ENCODE results near the gene ANTXR1.
"Not testable (repeated sequence)": the region's sequence is repeated elsewhere in the genome, so short reads cannot be mapped to it uniquely, and the experiment has no call there.

Gene ANTXR1

DNA sequence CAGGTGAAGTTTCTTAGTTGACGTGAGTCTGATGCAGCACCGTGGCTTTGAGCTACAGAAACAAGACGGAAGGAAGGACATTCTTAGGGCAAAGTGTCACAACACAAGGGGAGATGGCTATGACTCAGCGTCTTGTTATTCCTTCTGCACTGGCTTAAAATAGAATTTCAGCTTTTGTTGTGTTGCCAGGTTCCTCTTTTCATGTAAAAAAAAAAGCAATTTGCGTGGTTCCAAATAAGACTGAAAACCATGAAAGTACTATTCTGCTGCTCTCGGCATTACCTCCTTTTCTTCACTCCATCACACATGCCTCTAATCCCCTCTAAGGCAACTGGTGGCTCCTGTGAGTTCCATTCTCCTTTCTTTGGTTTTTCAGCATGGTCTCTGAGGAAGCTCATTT is 150.1 kb downstream of the ANTXR1 start:
- DNase-seq (ENCODE audit: low read depth in 2 of 3, low spot score in 1 of 3): no peak

DNA sequence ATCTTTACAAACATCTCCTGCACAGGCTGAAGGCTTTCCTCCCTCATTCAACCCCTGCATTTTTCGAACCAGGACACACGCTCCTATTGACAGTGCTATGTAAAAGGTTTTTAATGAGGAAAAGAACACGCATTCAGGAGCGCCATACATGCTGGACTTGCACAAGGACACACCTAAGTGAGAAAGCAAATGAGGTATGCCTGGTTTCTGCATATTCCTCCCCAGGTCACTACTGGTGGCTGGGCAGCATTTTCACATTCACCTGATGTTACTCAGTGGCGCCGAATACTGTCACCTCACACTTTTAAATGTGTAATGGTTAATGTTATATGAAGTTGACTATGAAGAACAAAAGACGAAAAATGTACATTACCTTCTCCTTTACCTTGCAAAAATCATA is 150.6 kb downstream of the ANTXR1 start:
- no peak for DNase-seq (ENCODE audit: low read depth in 2 of 3, low spot score in 1 of 3)

DNA sequence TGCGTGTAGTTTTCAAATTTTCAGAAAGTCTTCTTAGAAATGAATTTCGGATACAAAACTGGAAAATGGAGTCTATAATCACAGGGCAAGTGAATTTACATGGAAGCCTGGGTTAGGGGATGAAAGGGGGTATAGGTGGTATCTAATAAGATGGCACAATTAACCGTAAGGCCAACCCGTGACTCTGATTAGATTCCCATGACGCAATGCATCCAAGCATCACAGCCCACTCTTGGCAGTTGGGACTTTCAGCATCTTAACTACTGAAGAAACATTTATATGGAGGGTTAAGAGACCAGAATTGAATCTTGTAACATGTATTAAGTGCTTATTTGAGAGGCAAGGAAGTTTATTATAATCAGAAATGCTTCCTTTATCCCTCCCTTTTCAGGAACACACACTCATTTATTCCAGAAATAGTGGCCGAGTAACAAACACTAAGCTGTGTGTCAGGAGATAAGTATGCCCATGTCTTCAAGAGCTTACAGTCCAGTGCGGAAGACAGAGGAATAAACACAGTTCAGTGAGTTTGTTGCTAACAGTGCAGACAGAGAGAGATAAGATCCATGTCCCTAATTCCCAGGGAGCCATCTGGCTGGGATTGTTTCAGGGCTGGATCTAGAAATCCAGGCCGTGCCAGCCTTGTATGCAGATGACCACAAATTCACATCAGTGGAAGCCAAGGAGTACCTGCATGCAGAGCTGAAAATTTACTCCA is 151.2 kb downstream of the ANTXR1 start:
- DNase-seq (ENCODE audit: low read depth in 2 of 3, low spot score in 1 of 3): no peak

DNA sequence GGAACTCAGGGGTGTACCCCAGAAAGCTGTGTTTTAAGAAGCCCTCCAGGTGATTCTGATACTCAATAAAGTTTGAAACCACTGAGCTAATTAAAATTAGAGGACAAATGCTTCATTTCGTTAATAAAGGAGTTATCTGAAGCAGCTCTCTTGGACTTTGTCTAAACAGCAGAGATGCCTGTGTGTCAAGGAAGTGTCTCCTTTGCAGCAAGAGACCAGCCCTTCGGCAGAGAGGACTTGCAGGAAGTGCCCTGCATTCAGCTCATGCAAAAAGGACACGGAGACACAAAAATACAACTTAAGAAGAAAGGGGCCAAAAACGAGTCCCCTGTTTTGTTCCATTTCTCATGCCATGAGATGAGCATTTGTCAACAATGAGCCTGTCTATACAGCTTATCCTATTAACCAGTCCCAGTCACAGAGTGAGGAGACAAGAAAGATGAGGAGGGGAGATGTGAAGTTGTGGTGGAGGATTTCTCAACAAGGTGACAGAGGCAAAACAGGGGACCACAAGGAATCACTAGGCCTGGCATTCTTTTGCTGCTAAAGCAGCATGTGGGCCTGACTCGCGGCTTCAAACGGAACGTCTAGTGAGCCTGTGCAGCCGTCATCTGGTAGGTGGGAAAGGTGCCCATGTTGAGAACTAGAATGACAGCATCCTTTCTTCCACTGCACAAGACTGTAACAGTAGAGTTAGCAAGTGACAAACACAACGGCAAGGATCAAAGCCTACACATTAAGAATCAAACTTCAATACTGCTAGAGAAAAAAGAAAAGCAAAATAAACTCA is 152.3 kb downstream of the ANTXR1 start:
- no peak for DNase-seq (ENCODE audit: low read depth in 2 of 3, low spot score in 1 of 3)

DNA sequence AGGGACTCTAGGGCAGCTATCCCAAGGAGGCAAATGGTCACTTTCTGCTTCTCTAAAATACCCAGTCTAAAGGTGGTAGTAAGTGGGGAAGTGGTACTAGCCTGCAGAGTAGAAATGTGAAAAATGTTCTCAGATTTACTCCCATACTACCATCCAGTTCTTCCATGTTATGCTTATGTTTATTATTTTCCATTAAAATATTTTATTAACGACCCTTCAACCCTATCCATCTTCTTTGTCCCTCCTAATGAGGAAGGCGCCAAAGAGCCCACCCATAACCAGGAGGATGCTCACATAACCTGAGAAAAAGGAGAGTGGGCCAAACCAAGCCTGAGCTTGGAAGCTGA is 153.5 kb downstream of the ANTXR1 start:
- no peak for DNase-seq (ENCODE audit: low read depth in 2 of 3, low spot score in 1 of 3)

DNA sequence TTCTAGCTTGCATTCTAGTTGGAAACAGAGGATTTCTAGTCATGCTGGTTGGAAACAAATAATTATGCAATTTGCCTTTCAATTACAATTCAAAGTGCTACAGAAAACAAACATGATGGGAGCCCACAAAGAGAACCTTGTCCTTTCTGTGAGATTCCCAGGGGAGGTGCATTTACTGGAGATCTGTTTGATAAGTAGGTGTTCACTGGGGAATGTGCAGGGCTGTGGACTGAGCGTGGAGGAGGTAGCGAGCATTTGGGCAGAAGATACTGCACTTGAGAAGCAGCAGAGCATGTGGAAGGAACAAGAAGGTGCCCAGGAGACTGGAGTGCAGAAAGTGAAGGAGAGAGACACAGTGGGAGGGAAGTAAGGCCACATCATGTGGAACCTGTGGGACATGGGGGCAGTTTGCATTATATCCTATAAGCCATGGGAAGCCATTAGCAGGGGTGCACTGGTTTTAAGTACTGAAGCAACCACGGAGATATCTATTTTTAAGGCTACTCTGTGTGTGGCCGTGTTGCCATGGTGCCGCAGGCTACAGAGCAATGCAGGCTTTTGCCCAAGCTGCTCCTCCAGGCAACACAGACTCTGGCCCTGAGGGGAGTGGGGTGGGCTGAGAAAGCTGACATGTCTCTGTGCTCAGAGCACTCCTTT is 154.0 kb downstream of the ANTXR1 start:
- DNase-seq (ENCODE audit: low read depth in 2 of 3, low spot score in 1 of 3): no peak

DNA sequence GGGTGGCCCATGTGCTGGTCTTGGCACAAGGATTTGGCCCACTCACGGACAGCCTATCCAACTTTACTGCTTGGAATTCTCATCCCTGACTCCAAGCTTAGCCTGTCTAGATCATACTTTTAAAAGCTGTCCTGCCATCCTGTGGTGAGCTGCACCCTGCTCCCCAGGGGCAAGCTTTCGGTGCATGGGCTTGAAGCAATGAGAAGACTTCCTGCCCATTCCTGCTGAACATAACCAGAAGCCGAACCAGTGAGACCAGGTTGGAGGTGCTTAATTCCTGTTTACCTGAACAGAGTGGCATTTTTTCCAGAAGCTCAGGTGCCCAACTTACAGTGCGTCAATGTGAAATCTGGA is 154.5 kb downstream of the ANTXR1 start:
- DNase-seq (ENCODE audit: low read depth in 2 of 3, low spot score in 1 of 3): no peak

DNA sequence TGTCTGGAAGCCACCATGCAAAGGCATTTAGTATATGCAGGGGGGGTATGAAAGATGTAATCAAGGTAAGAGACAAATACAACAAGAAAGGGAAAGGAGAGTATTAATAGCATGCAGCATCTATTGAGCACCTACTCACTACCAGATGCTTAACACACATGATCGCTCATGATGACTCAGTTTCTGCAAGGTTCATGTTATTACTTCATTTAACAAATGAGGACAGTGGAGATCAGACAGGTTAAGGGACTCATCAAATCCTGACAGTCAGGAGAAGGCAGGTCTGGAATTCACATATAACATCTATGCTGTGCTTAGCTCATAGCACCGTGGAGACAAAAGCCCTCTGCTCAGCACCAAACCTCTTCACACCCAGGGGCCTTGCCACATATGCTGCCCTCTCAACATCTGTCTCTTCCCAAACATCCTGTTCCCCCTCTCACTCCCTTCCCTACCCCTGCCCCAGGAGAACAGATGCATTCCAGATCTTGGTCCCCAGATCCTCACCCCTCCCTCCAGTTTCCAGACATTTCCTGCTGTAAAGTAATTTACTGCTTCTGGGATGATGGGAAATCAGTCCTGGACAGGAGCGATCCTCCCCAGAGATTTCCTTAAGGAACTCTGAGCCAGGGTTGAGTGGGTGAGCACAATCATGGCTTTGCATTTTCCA is 155.3 kb downstream of the ANTXR1 start:
- no peak for DNase-seq (ENCODE audit: low read depth in 2 of 3, low spot score in 1 of 3)

DNA sequence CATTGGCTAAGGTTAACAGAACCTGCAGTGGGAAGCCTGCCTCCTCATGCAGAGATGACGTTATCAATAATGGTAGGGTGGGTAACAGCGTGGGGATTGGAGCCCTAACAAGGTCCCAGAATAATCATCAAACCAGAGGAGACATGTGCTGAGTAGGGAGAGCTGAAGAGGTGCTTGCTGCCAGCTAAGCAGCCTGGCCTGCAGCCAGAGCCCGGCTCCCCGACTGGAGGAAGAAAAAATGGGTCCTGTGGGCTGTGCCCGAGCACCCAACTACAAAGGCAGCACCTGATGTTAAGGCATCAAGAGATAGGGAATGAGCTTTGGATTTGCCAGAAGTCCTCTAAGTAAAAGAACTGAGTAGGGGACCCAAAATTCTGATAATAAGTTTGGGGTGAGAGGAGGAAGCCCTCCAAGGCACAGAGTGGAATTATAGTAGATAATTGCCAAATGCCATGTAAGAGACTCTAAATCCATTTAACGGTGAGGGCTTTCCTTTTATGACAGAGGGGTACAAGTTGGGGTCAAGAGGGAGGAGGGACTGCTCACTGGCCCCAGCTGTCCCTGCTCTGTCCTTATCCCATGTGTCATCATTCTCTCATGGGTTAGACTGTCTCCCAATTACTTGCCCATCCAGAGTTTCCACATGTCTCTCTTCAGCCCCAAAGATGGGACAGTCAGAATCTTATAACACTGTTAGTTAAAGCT is 156.1 kb downstream of the ANTXR1 start:
- no peak for DNase-seq (ENCODE audit: low read depth in 2 of 3, low spot score in 1 of 3)

DNA sequence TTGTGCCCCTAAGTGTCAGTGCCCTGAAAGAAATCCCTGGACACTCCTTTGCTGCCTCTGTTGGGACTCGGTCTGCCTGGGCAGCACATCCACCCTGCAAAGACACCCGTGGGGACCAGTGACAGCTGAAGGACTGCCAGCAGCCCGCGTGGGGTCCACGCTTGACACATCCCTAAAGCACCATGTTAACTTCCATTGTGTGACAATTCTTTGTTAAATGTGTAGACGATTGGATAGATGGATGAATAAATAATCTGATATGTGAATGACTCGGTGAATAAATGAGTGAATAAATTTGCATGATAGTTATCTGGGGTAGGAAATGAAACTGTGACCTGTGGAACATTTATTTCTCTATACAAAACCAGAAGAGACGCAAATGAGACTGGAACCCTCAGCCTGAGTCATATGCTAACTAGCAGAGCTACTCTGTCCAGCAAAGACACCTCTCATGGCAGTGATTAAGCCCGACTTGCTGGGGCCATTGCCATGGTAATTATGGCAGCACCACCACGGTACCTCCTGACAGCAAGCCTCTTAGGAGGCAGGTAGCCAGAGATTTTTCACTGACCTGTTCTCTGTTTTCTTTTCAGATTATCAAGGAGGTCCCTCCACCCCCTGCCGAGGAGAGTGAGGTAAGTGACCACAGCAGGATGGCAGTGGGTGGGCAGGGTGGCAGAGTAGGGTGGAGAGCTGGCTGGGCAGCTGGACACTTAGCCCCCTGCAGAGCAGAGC is 156.8 kb downstream of the ANTXR1 start:
- DNase-seq (ENCODE audit: low read depth in 2 of 3, low spot score in 1 of 3): no peak

DNA sequence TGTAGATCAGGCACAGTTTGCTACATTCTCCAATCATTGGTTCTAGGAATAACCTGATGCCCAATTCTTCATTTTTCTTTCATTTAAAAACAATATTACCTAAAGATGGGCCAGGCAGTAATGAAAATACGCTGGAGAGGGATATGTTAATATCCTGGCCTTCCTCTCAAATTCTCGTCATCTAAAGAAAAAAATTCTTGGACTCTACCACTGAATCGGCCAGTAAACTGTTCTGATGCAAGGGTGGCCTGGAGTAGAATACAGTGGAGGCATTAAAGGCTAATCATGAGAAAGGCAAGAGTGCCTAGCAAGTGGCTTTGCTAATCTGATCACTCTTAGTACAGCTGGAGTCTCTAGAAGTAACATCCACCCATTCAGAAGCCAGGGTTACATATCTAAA is 157.7 kb downstream of the ANTXR1 start:
- no peak for DNase-seq (ENCODE audit: low read depth in 2 of 3, low spot score in 1 of 3)

DNA sequence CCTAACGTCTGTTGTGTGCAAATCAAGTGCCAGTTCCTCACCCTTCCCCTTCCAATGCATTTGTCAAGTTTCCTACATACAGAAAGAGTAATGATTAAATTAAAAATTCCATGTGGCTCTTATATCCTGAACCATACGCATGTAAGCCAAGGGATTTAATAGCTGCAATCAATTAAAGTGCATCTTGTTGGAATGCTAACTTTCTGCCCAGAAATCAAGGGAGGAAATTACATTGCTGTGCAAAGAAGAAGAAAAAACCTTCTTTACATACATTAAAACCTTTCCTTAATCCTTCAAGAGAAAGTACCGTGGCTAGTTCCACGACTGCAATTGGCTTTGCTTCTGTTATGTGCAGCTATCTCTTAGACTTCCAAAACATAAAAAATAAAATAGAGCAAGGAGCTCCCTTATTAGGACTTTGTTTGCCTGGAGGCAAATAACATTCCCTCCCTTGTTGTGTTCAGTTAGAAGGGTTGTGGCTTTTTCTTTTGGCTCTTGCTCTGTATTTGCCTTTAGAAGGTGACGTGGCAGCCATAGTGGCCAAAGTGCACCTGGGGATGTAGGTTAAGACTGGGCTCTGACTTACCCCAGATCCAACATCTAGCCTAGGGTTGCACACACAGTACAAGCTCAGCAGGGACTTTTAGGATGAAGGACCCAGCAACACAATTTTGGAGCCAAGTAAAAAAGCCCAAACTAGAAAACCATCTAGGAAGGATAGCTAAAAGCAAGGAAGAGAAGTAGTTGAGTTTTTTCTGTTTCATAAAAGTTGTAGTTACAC is 158.3 kb downstream of the ANTXR1 start:
- DNase-seq (ENCODE audit: low read depth in 2 of 3, low spot score in 1 of 3): no peak

DNA sequence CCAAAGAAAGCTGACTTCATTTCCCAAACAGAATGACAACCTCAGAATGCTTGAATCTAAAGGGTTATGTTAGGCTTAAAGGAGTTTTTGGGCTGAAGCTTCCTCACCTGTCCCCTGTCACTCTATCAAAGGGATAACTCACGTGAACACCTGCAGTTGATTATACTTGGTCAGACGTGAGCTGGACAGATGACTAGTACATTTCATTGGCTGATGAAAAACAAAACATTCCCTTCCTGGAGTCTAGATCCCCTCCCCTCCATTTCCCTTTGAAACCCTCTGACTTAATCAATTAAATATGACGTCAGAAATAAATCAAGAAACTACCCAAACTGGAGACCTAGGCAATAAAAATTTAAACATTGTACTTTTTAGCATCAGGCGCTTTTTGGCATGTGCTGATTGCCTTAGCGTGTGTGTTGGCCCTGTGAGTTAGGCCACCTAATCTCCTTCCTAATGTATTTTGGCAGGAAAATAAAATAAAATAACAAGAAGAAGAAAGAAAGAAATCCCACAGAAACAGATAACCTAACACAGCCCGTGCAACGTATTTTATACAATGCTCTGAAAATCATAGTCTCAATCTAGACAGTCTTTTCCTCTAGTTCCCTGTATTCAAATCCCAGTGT is 159.0 kb downstream of the ANTXR1 start:
- DNase-seq (ENCODE audit: low read depth in 2 of 3, low spot score in 1 of 3): no peak

DNA sequence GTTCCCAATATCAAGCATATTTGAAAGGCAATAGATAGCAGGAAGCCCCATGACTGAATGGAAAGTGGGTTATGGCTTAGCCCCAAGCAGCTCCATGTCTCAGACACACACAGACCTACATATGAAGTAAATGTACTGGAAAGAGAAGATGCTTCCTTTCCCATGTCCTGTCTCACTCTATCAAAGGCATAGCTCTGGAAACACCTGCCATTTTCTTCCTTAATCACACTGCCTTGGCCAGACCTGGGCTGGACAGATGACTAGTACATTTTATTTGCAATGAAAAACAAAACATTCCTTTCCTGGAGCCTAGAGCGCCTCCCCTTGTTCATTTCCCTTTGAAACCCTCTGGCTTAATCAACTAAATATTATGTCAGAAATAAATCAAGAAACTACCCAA is 160.7 kb downstream of the ANTXR1 start:
- no peak for DNase-seq (ENCODE audit: low read depth in 2 of 3, low spot score in 1 of 3)

DNA sequence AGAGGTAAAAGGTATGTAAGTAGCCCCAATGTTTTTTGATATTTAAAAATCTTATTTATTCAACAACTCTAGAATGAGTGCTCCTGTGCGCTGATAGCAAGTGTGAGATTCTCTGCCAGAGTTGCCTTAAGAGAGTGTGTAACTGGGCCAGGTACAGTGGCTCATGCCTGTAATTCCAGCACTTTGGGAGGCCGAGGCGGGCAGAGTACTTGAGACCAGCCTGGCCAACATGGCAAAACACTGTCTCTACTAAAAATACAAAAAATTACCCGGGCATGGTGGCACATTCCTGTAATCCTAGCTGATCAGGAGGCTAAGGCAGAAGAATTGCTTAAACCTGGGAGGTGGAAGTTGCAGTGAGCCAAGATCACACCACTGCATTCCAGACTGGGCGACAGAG is 161.2 kb downstream of the ANTXR1 start:
- not testable (repeated sequence) for DNase-seq (ENCODE audit: low read depth in 2 of 3, low spot score in 1 of 3)

DNA sequence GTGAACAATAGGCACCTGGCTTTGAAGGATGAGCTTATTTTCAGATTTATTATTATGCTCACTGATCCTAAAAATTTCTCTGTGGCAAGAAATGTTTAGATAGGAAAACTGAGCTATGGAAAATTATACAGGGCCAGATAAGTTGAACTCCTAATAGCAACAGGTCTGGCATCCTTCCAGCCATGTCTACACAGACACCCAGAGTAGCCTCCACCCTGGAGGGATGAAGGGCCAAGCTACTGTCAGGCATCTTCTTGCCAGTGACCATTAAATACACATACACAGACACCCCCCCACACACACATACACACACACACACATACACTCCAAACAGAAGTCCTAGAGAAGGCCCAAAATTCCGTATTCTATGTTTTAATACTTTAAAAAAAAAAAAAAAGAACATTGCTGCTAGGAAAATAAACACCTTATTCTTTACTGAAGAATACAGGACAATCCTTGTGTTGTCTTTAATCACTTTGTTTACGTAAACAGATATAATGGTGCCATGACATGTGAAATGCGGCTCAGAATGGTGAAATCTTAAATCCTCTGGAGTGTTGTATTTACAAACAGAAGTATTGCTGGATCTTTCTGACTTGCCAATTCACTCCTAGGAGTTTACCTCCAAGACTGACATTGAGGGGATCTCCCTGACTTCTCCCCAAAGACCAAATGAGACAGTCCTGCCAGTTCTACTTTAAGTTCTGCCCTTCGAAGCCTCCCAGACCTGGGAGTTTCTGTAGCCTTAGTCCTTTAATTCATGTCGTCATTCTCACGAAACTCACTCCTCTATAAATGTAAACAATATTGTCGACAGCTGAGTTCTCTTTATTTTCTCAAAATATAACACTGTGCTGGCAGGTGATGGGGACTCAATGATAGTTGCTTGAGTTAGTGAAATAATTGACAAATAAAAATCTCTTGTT is 163.1 kb downstream of the ANTXR1 start:
- DNase-seq (ENCODE audit: low read depth in 2 of 3, low spot score in 1 of 3): no peak

DNA sequence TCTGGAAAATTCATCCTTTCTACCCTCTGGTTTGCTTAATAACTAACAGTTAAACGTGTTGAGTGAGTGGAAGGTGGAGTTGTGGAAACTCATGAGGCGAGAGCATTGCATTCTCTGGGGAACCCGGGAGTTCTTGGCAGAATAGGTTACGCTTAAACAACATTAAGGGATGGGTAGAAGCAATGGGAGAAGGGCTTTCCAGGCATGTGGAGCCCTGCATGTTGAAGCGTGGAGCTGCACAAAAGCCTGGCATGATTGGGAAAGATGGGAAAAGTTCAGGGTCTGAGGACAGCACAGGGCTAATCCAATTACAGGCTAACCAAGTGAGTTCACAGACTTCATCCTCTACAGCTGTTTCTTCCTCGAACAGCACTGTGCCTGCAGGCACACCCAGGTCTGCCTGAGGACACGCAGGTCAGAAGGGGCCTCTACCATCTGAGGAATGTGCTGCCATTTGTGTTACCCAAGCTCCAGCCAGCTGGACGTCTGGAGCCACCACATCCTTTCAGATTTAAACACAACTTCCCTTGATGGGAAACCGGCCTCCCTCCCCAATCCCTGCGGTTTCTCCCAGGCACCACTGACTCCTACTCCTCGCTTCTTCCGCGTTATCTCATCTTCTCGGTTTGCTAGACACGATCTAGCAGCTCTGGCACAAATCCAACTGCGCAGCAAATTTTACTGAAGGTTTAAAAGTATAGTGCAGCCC is 164.2 kb downstream of the ANTXR1 start:
- DNase-seq (ENCODE audit: low read depth in 2 of 3, low spot score in 1 of 3): no peak
